OCI-LY7 (cell line): Measurements from ENCODE around the gene PRIMA1.

Experiments used
- CTCF ChIP-seq: fragments of 200-600 bp; sonication (generic); conservative IDR thresholded peaks from 2 replicates; pipeline ENCODE4 v1.5.1; 2014; ENCODE audit warnings: mild to moderate bottlenecking, antibody characterized with exemption, low read length, moderate library complexity, mixed read lengths
- EZH2phosphoT487 ChIP-seq: fragments of 200-600 bp; sonication (generic); IDR thresholded peaks from 2 replicates; pipeline ENCODE4 v1.6.1; 2018; ENCODE audit warnings: low read depth, borderline replicate concordance, mild to moderate bottlenecking, mixed run types, antibody characterized with exemption, low read length, moderate library complexity, mixed read lengths

- TF ChIP-seq CTCF, result no peak
- TF ChIP-seq EZH2phosphoT487, result no peak
These were observed 2.9 kb downstream of the PRIMA1 start for GRCh38 chr14:93785423-93785822.
